MM.1S (cell line): ENCODE measurements around the gene GABARAPL1.
"Not testable (repeated sequence)": the region's sequence is repeated elsewhere in the genome, so short reads cannot be mapped to it uniquely, and the experiment has no call there.

Experiments used
- DNase-seq: peaks from one replicate; pipeline ENCODE4 v3.0.0-alpha.2; 2015
- H2AFZ ChIP-seq: fragments of 300-600 bp; sonication (generic); 2 replicates; pipeline ENCODE4 v1.6.0; 2016; ENCODE audit warnings: antibody characterized with exemption, low read length
- H3F3A ChIP-seq: fragments of 300-600 bp; sonication (generic); 2 replicates; pipeline ENCODE4 v1.6.1; 2016; ENCODE audit warnings: mild to moderate bottlenecking, antibody characterized with exemption, low read length, moderate library complexity, mixed read lengths; ENCODE audit not compliant: insufficient read depth
- H3K27ac ChIP-seq: fragments of 300-600 bp; sonication (generic); 2 replicates; pipeline ENCODE4 v1.5.1; 2016; ENCODE audit warnings: mild to moderate bottlenecking, low read length
- H3K27me3 ChIP-seq: fragments of 300-600 bp; sonication (generic); replicated peaks from 2 replicates; pipeline ENCODE4 v1.6.0; 2016; ENCODE audit warnings: low read length; ENCODE audit not compliant: insufficient read depth
- H3K36me3 ChIP-seq: fragments of 300-600 bp; sonication (generic); replicated peaks from 2 replicates; pipeline ENCODE4 v1.6.1; 2016; ENCODE audit warnings: mild to moderate bottlenecking, low read length, mixed read lengths; ENCODE audit not compliant: insufficient read depth
- H3K4me1 ChIP-seq: fragments of 300-600 bp; sonication (generic); 2 replicates; pipeline ENCODE4 v1.6.1; 2016; ENCODE audit warnings: low read length, mixed read lengths
- H3K4me2 ChIP-seq: fragments of 300-600 bp; sonication (generic); 2 replicates; pipeline ENCODE4 v1.6.0; 2016; ENCODE audit warnings: low read depth, low read length
- H3K4me3 ChIP-seq: fragments of 300-600 bp; sonication (generic); 2 replicates; pipeline ENCODE4 v1.5.1; 2016; ENCODE audit warnings: low read length, mixed read lengths
- H3K79me2 ChIP-seq: fragments of 300-600 bp; sonication (generic); 2 replicates; pipeline ENCODE4 v1.6.1; 2016; ENCODE audit warnings: mixed run types, low read length, mixed read lengths
- H3K9ac ChIP-seq: fragments of 300-600 bp; sonication (generic); 2 replicates; pipeline ENCODE4 v1.6.1; 2016; ENCODE audit warnings: low read length, mixed read lengths
- H3K9me2 ChIP-seq: fragments of 300-600 bp; sonication (generic); replicated peaks from 2 replicates; pipeline ENCODE4 v1.6.1; 2016; ENCODE audit warnings: mild to moderate bottlenecking, low read length, mixed read lengths; ENCODE audit not compliant: insufficient read depth
- H3K9me3 ChIP-seq: fragments of 300-600 bp; sonication (generic); replicated peaks from 2 replicates; pipeline ENCODE4 v1.6.1; 2016; ENCODE audit warnings: mild to moderate bottlenecking, low read length, mixed read lengths; ENCODE audit not compliant: insufficient read depth
- H4K20me1 ChIP-seq: fragments of 300-600 bp; sonication (generic); 2 replicates; pipeline ENCODE4 v1.6.1; 2016; ENCODE audit warnings: mild to moderate bottlenecking, low read length, moderate library complexity, mixed read lengths; ENCODE audit not compliant: insufficient read depth
- EZH2 ChIP-seq: fragments of 300-600 bp; sonication (generic); optimal IDR thresholded peaks from 2 replicates; pipeline ENCODE3; 2017; ENCODE audit warnings: low read depth, mild to moderate bottlenecking, antibody characterized with exemption, low read length, mixed read lengths
- EZH2phosphoT487 ChIP-seq: fragments of 300-600 bp; sonication (generic); IDR thresholded peaks from 2 replicates; pipeline ENCODE4 v1.6.1; 2018; ENCODE audit warnings: antibody characterized with exemption, low read length
- TF ChIP-seq, protein P1 (sequence below): fragments of 300-600 bp; sonication (generic); IDR thresholded peaks from 2 replicates; pipeline ENCODE4 v1.5.1; 2016; ENCODE audit warnings: antibody characterized with exemption, low read length, mixed read lengths

GABARAPL1 gene

DNA sequence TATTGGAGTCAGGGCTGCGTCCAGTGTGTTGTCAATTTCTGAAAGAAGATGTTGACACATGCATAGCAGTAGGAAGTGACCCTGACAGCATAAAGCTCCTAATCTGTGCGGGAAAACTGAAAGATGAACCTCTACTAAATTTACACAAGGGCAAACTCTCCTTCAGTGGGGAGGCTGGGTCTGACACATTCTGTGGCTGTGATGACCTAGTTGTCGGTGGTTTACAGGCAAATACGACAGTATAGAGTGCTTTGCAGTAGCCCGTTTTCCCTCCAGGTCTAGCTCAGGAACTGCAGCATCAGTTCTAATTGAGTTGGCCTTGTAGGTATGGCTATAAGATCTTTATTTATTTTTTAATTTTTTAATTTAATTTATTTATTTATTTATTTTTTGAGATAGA is 14.8 kb upstream of the GABARAPL1 start:
- no peak overlapping the region for H2AFZ ChIP-seq
- no peaks in the 10 kb centered on the region for H3K9me3 ChIP-seq
- H3K79me2 ChIP-seq = no peaks in the 10 kb centered on the region
- TF ChIP-seq EZH2phosphoT487 (no peak), EZH2 (no peak)
- TF ChIP-seq, protein P1, sequence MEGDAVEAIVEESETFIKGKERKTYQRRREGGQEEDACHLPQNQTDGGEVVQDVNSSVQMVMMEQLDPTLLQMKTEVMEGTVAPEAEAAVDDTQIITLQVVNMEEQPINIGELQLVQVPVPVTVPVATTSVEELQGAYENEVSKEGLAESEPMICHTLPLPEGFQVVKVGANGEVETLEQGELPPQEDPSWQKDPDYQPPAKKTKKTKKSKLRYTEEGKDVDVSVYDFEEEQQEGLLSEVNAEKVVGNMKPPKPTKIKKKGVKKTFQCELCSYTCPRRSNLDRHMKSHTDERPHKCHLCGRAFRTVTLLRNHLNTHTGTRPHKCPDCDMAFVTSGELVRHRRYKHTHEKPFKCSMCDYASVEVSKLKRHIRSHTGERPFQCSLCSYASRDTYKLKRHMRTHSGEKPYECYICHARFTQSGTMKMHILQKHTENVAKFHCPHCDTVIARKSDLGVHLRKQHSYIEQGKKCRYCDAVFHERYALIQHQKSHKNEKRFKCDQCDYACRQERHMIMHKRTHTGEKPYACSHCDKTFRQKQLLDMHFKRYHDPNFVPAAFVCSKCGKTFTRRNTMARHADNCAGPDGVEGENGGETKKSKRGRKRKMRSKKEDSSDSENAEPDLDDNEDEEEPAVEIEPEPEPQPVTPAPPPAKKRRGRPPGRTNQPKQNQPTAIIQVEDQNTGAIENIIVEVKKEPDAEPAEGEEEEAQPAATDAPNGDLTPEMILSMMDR = no peak
- no peaks in the 10 kb centered on the region for H3F3A ChIP-seq
- no peak overlapping the region for H3K4me3 ChIP-seq
- H3K4me2 ChIP-seq = no peak overlapping the region
- no peak overlapping the region for H3K9ac ChIP-seq
- H3K9me2 ChIP-seq = no peaks in the 10 kb centered on the region
- no peaks in the 10 kb centered on the region for H3K27me3 ChIP-seq
- H3K4me1 ChIP-seq = no peaks in the 10 kb centered on the region
- H3K27ac ChIP-seq = no peak overlapping the region
- no peaks in the 10 kb centered on the region for H4K20me1 ChIP-seq
- H3K36me3 ChIP-seq = no peaks in the 10 kb centered on the region
- no peak for DNase-seq

DNA sequence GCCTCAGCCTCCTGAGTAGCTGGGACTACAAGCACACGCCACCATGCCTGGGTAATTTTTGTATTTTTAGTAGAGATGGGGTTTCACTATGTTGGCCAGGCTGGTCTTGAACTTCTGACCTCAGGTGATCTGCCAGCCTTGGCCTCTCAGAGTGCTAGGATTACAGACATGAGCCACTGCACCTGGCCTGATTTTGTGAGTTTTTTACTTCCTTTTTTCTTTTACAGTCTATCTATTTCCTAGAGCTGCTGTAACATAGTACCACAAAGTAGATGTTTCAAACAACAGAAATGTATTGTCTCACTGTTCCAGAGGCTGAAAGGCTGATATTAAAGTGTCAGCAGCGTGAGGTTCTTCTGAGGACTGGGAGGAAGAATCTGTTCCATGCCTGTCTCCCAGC is 8.2 kb upstream of the GABARAPL1 start:
- H3K4me1 ChIP-seq, H4K20me1 ChIP-seq, H3K4me3 ChIP-seq, H3K36me3 ChIP-seq, H3K9me2 ChIP-seq, H3K9me3 ChIP-seq, H2AFZ ChIP-seq, DNase-seq, H3F3A ChIP-seq, H3K79me2 ChIP-seq, H3K9ac ChIP-seq, H3K27ac ChIP-seq, H3K27me3 ChIP-seq, H3K4me2 ChIP-seq: not testable (repeated sequence)

DNA sequence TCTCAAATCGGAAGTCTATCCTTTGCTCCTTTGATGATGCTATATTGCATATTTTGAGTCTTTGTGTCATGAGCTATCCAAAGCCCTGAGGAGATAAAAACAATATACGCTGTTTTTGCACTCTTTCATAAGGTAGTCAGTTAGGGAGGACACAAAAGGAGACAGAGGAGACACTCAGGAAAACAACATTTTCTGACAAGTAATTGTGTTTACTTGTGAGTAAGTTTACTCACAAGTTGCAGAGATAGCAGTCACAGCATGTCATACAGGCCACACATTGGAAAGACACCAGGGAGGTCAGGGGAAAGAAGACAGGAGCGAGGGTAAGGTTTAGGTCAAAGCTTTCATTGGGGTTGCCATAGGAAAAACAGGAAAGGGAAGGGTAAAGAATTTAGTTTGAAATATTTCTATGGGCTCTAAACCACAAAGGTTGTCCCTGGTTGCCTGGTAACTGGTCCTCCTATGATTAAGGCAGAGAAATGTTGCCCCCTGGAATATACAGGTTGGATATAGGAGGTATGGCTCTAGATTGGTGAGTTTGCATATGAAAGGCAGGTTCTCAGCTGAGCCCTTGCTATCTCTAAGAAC is 7.4 kb upstream of the GABARAPL1 start:
- Histone ChIP-seq H4K20me1 (no peaks in the 10 kb centered on the region), H3K4me2 (no peak overlapping the region), H3F3A (0 out of 2 replicates have a peak, but pooled peaks cover 6% of the 10 kb centered on the region), H3K9me3 (no peaks in the 10 kb centered on the region), H3K4me3 (no peak overlapping the region), H3K9ac (no peak overlapping the region), H2AFZ (no peak overlapping the region), H3K79me2 (no peaks in the 10 kb centered on the region), H3K36me3 (no peaks in the 10 kb centered on the region), H3K9me2 (no peaks in the 10 kb centered on the region), H3K27me3 (no peaks in the 10 kb centered on the region), H3K4me1 (no peaks in the 10 kb centered on the region), H3K27ac (no peak overlapping the region)
- TF ChIP-seq EZH2phosphoT487 = no peak
- TF ChIP-seq, protein P1 = no peak
- TF ChIP-seq EZH2 = no peak
- no peak for DNase-seq

DNA sequence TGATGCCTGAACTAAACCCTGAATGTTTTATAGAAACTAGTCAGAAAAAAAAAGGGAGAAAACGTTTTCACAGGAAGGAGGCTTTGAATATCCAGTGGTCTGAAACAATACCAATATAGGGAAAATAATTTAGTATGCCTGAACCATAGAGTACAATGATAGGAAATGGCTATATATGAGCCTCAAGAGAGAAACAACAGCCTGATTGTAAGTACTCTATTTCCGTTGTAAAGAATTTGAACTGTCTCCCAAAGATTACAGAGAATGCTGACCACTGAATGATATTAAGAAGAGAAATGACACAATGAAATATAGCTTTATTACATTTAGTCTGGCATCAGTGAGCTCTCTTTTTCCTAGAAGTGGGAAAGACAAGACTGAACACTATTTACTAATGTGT is 5.5 kb upstream of the GABARAPL1 start:
- DNase-seq = no peak
- H3K9me2 ChIP-seq = no peaks in the 10 kb centered on the region
- H4K20me1 ChIP-seq = no peaks in the 10 kb centered on the region
- no peak overlapping the region for H3K27ac ChIP-seq
- no peaks in the 10 kb centered on the region for H3K79me2 ChIP-seq
- no peak overlapping the region for H3K4me2 ChIP-seq
- TF ChIP-seq EZH2 (no peak), EZH2phosphoT487 (no peak)
- TF ChIP-seq, protein P1 = no peak
- no peaks in the 10 kb centered on the region for H3K27me3 ChIP-seq
- H3F3A ChIP-seq = 0 out of 2 replicates have a peak, but pooled peaks cover 6% of the 10 kb centered on the region
- H3K9me3 ChIP-seq = no peaks in the 10 kb centered on the region
- H3K4me3 ChIP-seq = no peak overlapping the region
- no peaks in the 10 kb centered on the region for H3K36me3 ChIP-seq
- H3K4me1 ChIP-seq = no peaks in the 10 kb centered on the region
- H3K9ac ChIP-seq = no peak overlapping the region
- no peak overlapping the region for H2AFZ ChIP-seq
